GM19395 (cell line): ENCODE measurements around the gene RAN.
"Not testable (repeated sequence)": the region's sequence is repeated elsewhere in the genome, so short reads cannot be mapped to it uniquely, and the experiment has no call there.

Experiments
- ATAC-seq: cut with Tn5 transposase; IDR thresholded peaks from one replicate; pipeline ENCODE4 v1.9.1; 2021; ENCODE audit warnings: mild to moderate bottlenecking, moderate library complexity; ENCODE audit not compliant: unreplicated experiment

RAN gene

GRCh38 chr12:130878193-130879185, 6.6 kb downstream of the RAN start:
- no peak for ATAC-seq

- ATAC-seq, result peak; percentile 91
These were observed 7.4 kb downstream of the RAN start for GRCh38 chr12:130879212-130879686.

GRCh38 chr12:130879781-130880389, 8.0 kb downstream of the RAN start:
- no peak for ATAC-seq

- ATAC-seq, result peak; percentile 58
These were observed 8.6 kb downstream of the RAN start for GRCh38 chr12:130880411-130880885.

- ATAC-seq, result no peak
These were observed 9.2 kb downstream of the RAN start for GRCh38 chr12:130881046-130881445.

- no peak for ATAC-seq
These were observed 9.7 kb downstream of the RAN start for GRCh38 chr12:130881548-130881947.

- ATAC-seq, result not testable (repeated sequence)
These were observed 15.3 kb downstream of the RAN start for GRCh38 chr12:130887190-130887589.

GRCh38 chr12:130904064-130904463, 32.2 kb downstream of the RAN start:
- no peak for ATAC-seq

- ATAC-seq, result not testable (repeated sequence)
These were observed 33.1 kb downstream of the RAN start for GRCh38 chr12:130904936-130905455.

GRCh38 chr12:130909111-130909510, 37.2 kb downstream of the RAN start:
- ATAC-seq, result no peak

- no peak for ATAC-seq
These were observed 39.3 kb downstream of the RAN start for GRCh38 chr12:130911193-130911592.

GRCh38 chr12:130911933-130912332, 40.1 kb downstream of the RAN start:
- no peak for ATAC-seq

- no peak for ATAC-seq
These were observed 44.5 kb downstream of the RAN start for GRCh38 chr12:130916241-130916911.

- no peak for ATAC-seq
These were observed 45.7 kb downstream of the RAN start for GRCh38 chr12:130917607-130918006.

- ATAC-seq, result no peak
These were observed 47.2 kb downstream of the RAN start for GRCh38 chr12:130919086-130919485.

GRCh38 chr12:130920119-130920703, 48.3 kb downstream of the RAN start:
- ATAC-seq, result no peak

- no peak for ATAC-seq
These were observed 49.0 kb downstream of the RAN start for GRCh38 chr12:130920723-130921381.

- no peak for ATAC-seq
These were observed 50.7 kb downstream of the RAN start for GRCh38 chr12:130922511-130922953.

GRCh38 chr12:130924966-130925665, 53.2 kb downstream of the RAN start:
- ATAC-seq, result no peak
